Uterus (tissue), 4 donors: ENCODE results near the gene ACY1. TPM values are rescaled to one million over a fixed set of nuclear protein-coding genes. Genes with fewer than 3 reads are reported as not detected.
A peak's percentile ranks its signal among the peaks of the same experiment; 100 is the strongest.

Experiments
- DNase-seq, 2 donors: peaks; one replicate each; pipeline ENCODE4 v3.0.0-alpha.2; 2019 to 2020
- H3K27ac ChIP-seq, 2 donors: fragments of 200-600 bp; sonication (generic); 1 replicate in 1 of 2; 2 replicates in 1 of 2; pipeline ENCODE4 v1.5.1; 2016 to 2018
- H3K27me3 ChIP-seq, 2 donors: fragments of 200-600 bp; sonication (generic); one replicate each; pipeline ENCODE4 v1.5.1; 2018 to 2019; ENCODE audit warnings: control low read depth in 1 of 2
- H3K36me3 ChIP-seq, 2 donors: fragments of 200-600 bp; sonication (generic); one replicate each; pipeline ENCODE4 v1.5.1; 2019; ENCODE audit warnings: control low read depth in 1 of 2
- H3K4me1 ChIP-seq, 2 donors: fragments of 200-600 bp; sonication (generic); one replicate each; pipeline ENCODE4 v1.5.1; 2018 to 2019; ENCODE audit warnings: control low read depth in 1 of 2
- H3K4me3 ChIP-seq, 2 donors: fragments of 200-600 bp; sonication (generic); 1 replicate in 1 of 2; 2 replicates in 1 of 2; pipeline ENCODE4 v1.5.1; 2018 to 2019; ENCODE audit warnings: mild to moderate bottlenecking in 1 of 2
- H3K9me3 ChIP-seq, 2 donors: fragments of 200-600 bp; sonication (generic); one replicate each; pipeline ENCODE4 v1.5.1; 2019; ENCODE audit warnings: control low read depth in 1 of 2
- CTCF ChIP-seq, 4 experiments: fragments of 200-600 bp in 2 of 4; fragments of 450-650 bp in 2 of 4; sonication (generic) in 2 of 4; IDR thresholded peaks; one replicate each; pipeline ENCODE4 v1.5.1; 2016 to 2019; ENCODE audit warnings: antibody characterized with exemption in 4 of 4, mild to moderate bottlenecking in 2 of 4, moderate library complexity in 1 of 4
- POLR2A ChIP-seq, 2 donors: fragments of 450-650 bp; IDR thresholded peaks; one replicate each; pipeline ENCODE4 v1.6.1; 2016; ENCODE audit warnings: antibody characterized with exemption in 2 of 2, mild to moderate bottlenecking in 1 of 2, moderate library complexity in 1 of 2
- intact Hi-C: fragments of 100-400 bp; cut with DNase I; formaldehyde crosslinking; loops from one replicate; pipeline ENCODE4 v1.15.1; 2023; ENCODE audit warnings: low total_unique reads
- total RNA-seq, 4 donors: library from RNA; depleted of rRNA in 3 of 4; stranded (reverse); fragments of >200 nt in 3 of 4; gene quantifications; one replicate each; pipeline versions ENCODE4 v1.1.0 to v1.2.4, GENCODE V29; 2014 to 2023
- donor health status: DM: yes; HTN: yes; CAD: no.

The ACY1 gene
- total RNA-seq, 4 donors from 2014 or later, result 1.3 to 19.0 (median 12.4) TPM; not detected in 1

- DNase-seq, result no peak
- H3K27me3 ChIP-seq, result no peaks in the 10 kb centered on the region
- H3K36me3 ChIP-seq, result no peaks in the 10 kb centered on the region
- H3K4me3 ChIP-seq, result peak overlapping the region; percentile 46 to 80
- H3K9me3 ChIP-seq, result no peaks in the 10 kb centered on the region
- intact Hi-C loops, result no loop called here
- peaks cover 0 to 15% of the 10 kb centered on the region in 2 donors for H3K4me1 ChIP-seq
- H3K27ac ChIP-seq, result peak overlapping the region; percentile 89 to 94
- TF ChIP-seq POLR2A (IDR thresholded peaks at IDR 0.05) (no peak), CTCF (IDR thresholded peaks at IDR 0.05) (no peak)
Measured at GRCh38 chr3:51966486-51966885, 16.8 kb upstream of the ACY1 start.

- Histone ChIP-seq H3K4me3 (peak overlapping the region; percentile 46 to 80), H3K27ac (peak overlapping the region; percentile 89 to 94), H3K27me3 (no peaks in the 10 kb centered on the region), H3K9me3 (no peaks in the 10 kb centered on the region), H3K4me1 (peaks cover 0 to 15% of the 10 kb centered on the region in 2 donors), H3K36me3 (no peaks in the 10 kb centered on the region)
- intact Hi-C loops, result no loop called here
- TF ChIP-seq POLR2A (IDR thresholded peaks at IDR 0.05) (no peak), CTCF (IDR thresholded peaks at IDR 0.05) (no peak)
- no peak for DNase-seq
Measured at GRCh38 chr3:51966922-51967383, 16.4 kb upstream of the ACY1 start.

GRCh38 chr3:51967384-51968169 is 15.8 kb upstream of the ACY1 start, which contains the start of gene PCBP4:
TSS of gene PCBP4 (minus strand) at chr3:51967454. CDS start at chr3:51961240, 6,214 bp downstream.
- Histone ChIP-seq H3K4me3 (peak within 1 kb of the TSS; percentile 46 to 80), H3K4me1 (peaks cover 0 to 15% of the 10 kb centered on the region in 2 donors), H3K36me3 (no peaks in the 10 kb centered on the region), H3K27me3 (no peaks in the 10 kb centered on the region), H3K9me3 (no peaks in the 10 kb centered on the region), H3K27ac (peak within 1 kb of the TSS; percentile 89 to 94)
- DNase-seq, result peak; percentile 74 to 76
- intact Hi-C loops, result no loop called here
- peak; percentile 30 to 92 for TF ChIP-seq POLR2A (IDR thresholded peaks at IDR 0.05)
- TF ChIP-seq CTCF (IDR thresholded peaks at IDR 0.05), result no peak

GRCh38 chr3:51968170-51968775 is 15.1 kb upstream of the ACY1 start:
- Histone ChIP-seq H3K36me3 (no peaks in the 10 kb centered on the region), H3K27ac (peak overlapping the region; percentile 89 to 94), H3K4me1 (peaks cover 0 to 15% of the 10 kb centered on the region in 2 donors), H3K9me3 (no peaks in the 10 kb centered on the region), H3K4me3 (peak overlapping the region; percentile 46 to 80), H3K27me3 (no peaks in the 10 kb centered on the region)
- TF ChIP-seq CTCF (IDR thresholded peaks at IDR 0.05), result no peak
- no peak for TF ChIP-seq POLR2A (IDR thresholded peaks at IDR 0.05)
- peak in 1 of 2 donors; percentile 48 for DNase-seq
- intact Hi-C loops, result no loop called here
